ENCODE measurements around the gene RRAS. TPM values are rescaled to one million over a fixed set of nuclear protein-coding genes. Genes with fewer than 3 reads are reported as not detected.

Gene RRAS
- total RNA-seq, 6 donors from 2014 or later = 81.7 to 160 (median 107) TPM

DNA sequence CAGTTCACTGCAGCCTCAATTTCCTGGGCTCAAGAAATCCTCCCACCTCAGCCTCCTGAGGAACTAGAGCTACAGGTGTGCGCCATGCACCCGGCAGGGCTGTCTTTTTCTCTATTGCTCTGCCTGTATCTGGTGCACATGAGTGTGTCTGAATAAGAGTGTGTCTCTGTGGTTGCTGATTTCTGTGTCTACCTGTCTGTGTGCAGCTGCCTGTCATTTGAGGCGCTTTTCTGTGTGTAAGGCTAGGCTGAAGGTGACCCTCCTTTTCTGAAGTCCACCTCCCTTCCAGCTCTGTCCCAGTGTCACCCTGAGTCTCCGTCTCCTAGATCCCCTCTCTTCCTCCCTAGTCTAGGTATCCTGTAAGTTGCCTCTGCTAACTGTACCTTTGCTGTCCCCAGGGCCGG is 50.4 kb downstream of the RRAS start:
- H3K27me3 ChIP-seq = no peaks in the 10 kb centered on the region
- peaks cover 2 to 8% (median 7%) of the 10 kb centered on the region in 4 donors for H3K36me3 ChIP-seq
- peak overlapping the region; percentile 91 to 96 (median 93) for H3K27ac ChIP-seq
- DNase-seq (no peak), ATAC-seq (ENCODE audit: low FRiP score in 2 of 2) (no peak)
- WGBS, 2 donors = 57 to 71% methylated on average over 4 to 5 of the region's 5 CpGs
- no peaks in the 10 kb centered on the region for H3K9me3 ChIP-seq
- peak overlapping the region in 3 of 4 donors; percentile 87 to 99 (median 94) for H3K4me3 ChIP-seq
- peaks cover 16 to 32% (median 26%) of the 10 kb centered on the region in 4 donors for H3K4me1 ChIP-seq
- TF ChIP-seq POLR2A (IDR thresholded peaks at IDR 0.05) (no peak), CTCF (IDR thresholded peaks at IDR 0.05) (no peak), POLR2AphosphoS5 (IDR thresholded peaks at IDR 0.05) (no peak), EP300 (IDR thresholded peaks at IDR 0.05) (no peak)

GRCh38 chr19:49588365-49589122 is 51.4 kb downstream of the RRAS start:
- DNase-seq (peak in 1 of 2 donors; percentile 46), ATAC-seq (ENCODE audit: low FRiP score in 2 of 2) (no peak)
- H3K27me3 ChIP-seq = no peaks in the 10 kb centered on the region
- no peak overlapping the region for H3K4me3 ChIP-seq
- no peak for TF ChIP-seq EP300 (IDR thresholded peaks at IDR 0.05)
- TF ChIP-seq POLR2A (IDR thresholded peaks at IDR 0.05) = no peak
- TF ChIP-seq CTCF (IDR thresholded peaks at IDR 0.05) = no peak
- no peak for TF ChIP-seq POLR2AphosphoS5 (IDR thresholded peaks at IDR 0.05)
- no peaks in the 10 kb centered on the region for H3K36me3 ChIP-seq
- peaks cover 11 to 26% (median 20%) of the 10 kb centered on the region in 4 donors for H3K4me1 ChIP-seq
- no peaks in the 10 kb centered on the region for H3K9me3 ChIP-seq
- H3K27ac ChIP-seq = no peak overlapping the region
- 78 to 87% methylated on average over 17 to 18 of the region's 18 CpGs for WGBS, 2 donors

- ATAC-seq (ENCODE audit: low FRiP score in 2 of 2) (no peak), DNase-seq (no peak)
- Histone ChIP-seq H3K36me3 (no peaks in the 10 kb centered on the region), H3K27me3 (no peaks in the 10 kb centered on the region), H3K4me3 (no peak overlapping the region), H3K9me3 (no peaks in the 10 kb centered on the region), H3K27ac (no peak overlapping the region), H3K4me1 (peaks cover 0 to 13% (median 8%) of the 10 kb centered on the region in 4 donors)
- TF ChIP-seq CTCF (IDR thresholded peaks at IDR 0.05) (no peak), EP300 (IDR thresholded peaks at IDR 0.05) (no peak), POLR2A (IDR thresholded peaks at IDR 0.05) (no peak), POLR2AphosphoS5 (IDR thresholded peaks at IDR 0.05) (no peak)
- WGBS, 2 donors = 82 to 89% methylated on average over 8 of the region's 8 CpGs
Observed at GRCh38 chr19:49587227-49587626, 52.7 kb downstream of the RRAS start.

Small RNAs within 50 kb of the gene (small RNA-seq; reads per million reads assigned to genes)
- 0 to 0.14 (median 0) reads per million in 4 donors for gene MIR5088

Other genes starting within 250 kb of the RRAS start
- gene PTH2, start 216.7 kb downstream of the RRAS start, total RNA-seq = not detected
- gene GFY, start 214.8 kb downstream of the RRAS start, total RNA-seq = not detected
- gene SLC17A7, start 198.6 kb downstream of the RRAS start, total RNA-seq = 1 to 10 TPM in 2 of 6 donors, under 1 TPM in 3, not detected in 1; 0.37 to 2.1 (median 0.78) TPM
- 100 to 1,000 TPM in 1 of 6 donors, 10 to 100 TPM in 5; 59.5 to 120 (median 72.8) TPM for gene PIH1D1, start 188.3 kb downstream of the RRAS start, total RNA-seq
- gene ALDH16A1, start 186.9 kb downstream of the RRAS start, total RNA-seq = 100 to 1,000 TPM in 1 of 6 donors, 10 to 100 TPM in 5; 26.3 to 111 (median 48.2) TPM
- gene FLT3LG, start 165.9 kb downstream of the RRAS start, total RNA-seq = 10 to 100 TPM in 3 of 6 donors, 1 to 10 TPM in 3; 4.3 to 19.9 (median 9.9) TPM
- 1,000 to 10,000 TPM in 4 of 6 donors, 100 to 1,000 TPM in 2; 974 to 2,595 (median 1,696) TPM for gene RPL13A, start 152.5 kb downstream of the RRAS start, total RNA-seq
- 1,000 to 10,000 TPM; 1,447 to 3,855 (median 1,708) TPM for gene RPS11, start 143.7 kb downstream of the RRAS start, total RNA-seq
- 100 to 1,000 TPM; 175 to 466 (median 328) TPM for gene FCGRT, start 127.5 kb downstream of the RRAS start, total RNA-seq
- gene RCN3, start 112.1 kb downstream of the RRAS start, total RNA-seq = 10 to 100 TPM in 5 of 6 donors, 1 to 10 TPM in 1; 5.9 to 82.8 (median 26.6) TPM
- gene NOSIP, start 59.6 kb downstream of the RRAS start, total RNA-seq = 10 to 100 TPM; 30.3 to 72.3 (median 57.9) TPM
- 10 to 100 TPM in 1 of 6 donors, 1 to 10 TPM in 5; 3.8 to 10.0 (median 7.1) TPM for gene PRRG2, start 58.8 kb downstream of the RRAS start, total RNA-seq
- gene PRR12, start 49.0 kb downstream of the RRAS start, total RNA-seq = 10 to 100 TPM; 12.6 to 51.9 (median 33.7) TPM
- 10 to 100 TPM; 28.6 to 98.5 (median 71.0) TPM for gene SCAF1, start 2.1 kb upstream of the RRAS start, total RNA-seq
- 100 to 1,000 TPM in 3 of 6 donors, 10 to 100 TPM in 3; 50.5 to 210 (median 99.1) TPM for gene IRF3, start 25.7 kb upstream of the RRAS start, total RNA-seq
- 10 to 100 TPM in 3 of 6 donors, 1 to 10 TPM in 3; 4.2 to 21.3 (median 14.1) TPM for gene BCL2L12, start 25.8 kb upstream of the RRAS start, total RNA-seq
- 100 to 1,000 TPM in 2 of 6 donors, 10 to 100 TPM in 4; 65.6 to 155 (median 82.0) TPM for gene PRMT1, start 37.1 kb upstream of the RRAS start, total RNA-seq
- gene ADM5, start 49.5 kb upstream of the RRAS start, total RNA-seq = 1 to 10 TPM in 4 of 6 donors, under 1 TPM in 1, not detected in 1; 0.55 to 3.0 (median 1.5) TPM
- gene CPT1C, start 51.0 kb upstream of the RRAS start, total RNA-seq = 10 to 100 TPM in 1 of 6 donors, 1 to 10 TPM in 2, under 1 TPM in 1, not detected in 2; 0.46 to 17.2 (median 4.6) TPM
- under 1 TPM in 3 of 6 donors, not detected in 3; 0.15 to 0.91 (median 0.37) TPM for gene TSKS, start 123.2 kb upstream of the RRAS start, total RNA-seq
- 100 to 1,000 TPM in 1 of 6 donors, 10 to 100 TPM in 5; 46.0 to 113 (median 77.6) TPM for gene AP2A1, start 126.9 kb upstream of the RRAS start, total RNA-seq
- 10 to 100 TPM; 17.3 to 43.0 (median 22.3) TPM for gene FUZ, start 173.1 kb upstream of the RRAS start, total RNA-seq
- 100 to 1,000 TPM in 1 of 6 donors, 10 to 100 TPM in 5; 41.7 to 110 (median 61.2) TPM for gene MED25, start 178.1 kb upstream of the RRAS start, total RNA-seq
- gene PTOV1, start 211.0 kb upstream of the RRAS start, total RNA-seq = 100 to 1,000 TPM in 3 of 6 donors, 10 to 100 TPM in 3; 60.2 to 136 (median 106) TPM
- 100 to 1,000 TPM in 2 of 6 donors, 10 to 100 TPM in 4; 47.6 to 321 (median 88.6) TPM for gene PNKP, start 227.4 kb upstream of the RRAS start, total RNA-seq
- gene AKT1S1, start 237.2 kb upstream of the RRAS start, total RNA-seq = 10 to 100 TPM; 11.8 to 35.5 (median 25.7) TPM
- gene TBC1D17, start 237.6 kb upstream of the RRAS start, total RNA-seq = 100 to 1,000 TPM in 1 of 6 donors, 10 to 100 TPM in 5; 22.9 to 140 (median 61.2) TPM

All from upper lobe of left lung (tissue), 6 donors.